ENCODE data around the gene OR4L1.

DNA sequence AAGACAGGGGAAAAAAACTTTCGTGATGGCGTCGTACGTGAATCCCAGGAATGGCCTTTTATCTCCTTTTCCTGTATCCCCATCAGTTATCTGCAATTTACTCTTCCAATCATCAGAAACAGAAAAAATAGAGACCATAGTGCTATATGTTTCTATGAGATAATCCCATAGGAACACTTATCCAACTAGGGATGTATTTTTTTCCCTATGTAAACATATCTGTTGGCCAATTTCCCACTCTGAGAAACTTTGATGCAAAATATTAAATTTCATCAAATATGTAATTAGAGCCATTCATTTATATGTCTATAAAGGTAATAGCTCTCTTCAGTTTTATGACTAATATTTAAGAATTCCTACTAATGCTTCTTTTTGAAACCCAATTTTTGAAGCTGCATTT lies 23.9 kb upstream of the OR4L1 start, which contains the start of gene OR4K13:
- TF ChIP-seq, protein P1, sequence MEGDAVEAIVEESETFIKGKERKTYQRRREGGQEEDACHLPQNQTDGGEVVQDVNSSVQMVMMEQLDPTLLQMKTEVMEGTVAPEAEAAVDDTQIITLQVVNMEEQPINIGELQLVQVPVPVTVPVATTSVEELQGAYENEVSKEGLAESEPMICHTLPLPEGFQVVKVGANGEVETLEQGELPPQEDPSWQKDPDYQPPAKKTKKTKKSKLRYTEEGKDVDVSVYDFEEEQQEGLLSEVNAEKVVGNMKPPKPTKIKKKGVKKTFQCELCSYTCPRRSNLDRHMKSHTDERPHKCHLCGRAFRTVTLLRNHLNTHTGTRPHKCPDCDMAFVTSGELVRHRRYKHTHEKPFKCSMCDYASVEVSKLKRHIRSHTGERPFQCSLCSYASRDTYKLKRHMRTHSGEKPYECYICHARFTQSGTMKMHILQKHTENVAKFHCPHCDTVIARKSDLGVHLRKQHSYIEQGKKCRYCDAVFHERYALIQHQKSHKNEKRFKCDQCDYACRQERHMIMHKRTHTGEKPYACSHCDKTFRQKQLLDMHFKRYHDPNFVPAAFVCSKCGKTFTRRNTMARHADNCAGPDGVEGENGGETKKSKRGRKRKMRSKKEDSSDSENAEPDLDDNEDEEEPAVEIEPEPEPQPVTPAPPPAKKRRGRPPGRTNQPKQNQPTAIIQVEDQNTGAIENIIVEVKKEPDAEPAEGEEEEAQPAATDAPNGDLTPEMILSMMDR (IDR thresholded peaks at IDR 0.05 in 4 of 5, conservative IDR thresholded peaks at IDR 0.05 in 1 of 5) = no peak
- no peak for TF ChIP-seq POLR2A (IDR thresholded peaks at IDR 0.05)
